Measurements from ENCODE around the gene MEIOB. TPM values are rescaled to one million over a fixed set of nuclear protein-coding genes. Genes with fewer than 3 reads are reported as not detected.
A peak's percentile ranks its signal among the peaks of the same experiment; 100 is the strongest.

The MEIOB gene
- total and polyA plus RNA-seq, 10 donors: not detected

DNA sequence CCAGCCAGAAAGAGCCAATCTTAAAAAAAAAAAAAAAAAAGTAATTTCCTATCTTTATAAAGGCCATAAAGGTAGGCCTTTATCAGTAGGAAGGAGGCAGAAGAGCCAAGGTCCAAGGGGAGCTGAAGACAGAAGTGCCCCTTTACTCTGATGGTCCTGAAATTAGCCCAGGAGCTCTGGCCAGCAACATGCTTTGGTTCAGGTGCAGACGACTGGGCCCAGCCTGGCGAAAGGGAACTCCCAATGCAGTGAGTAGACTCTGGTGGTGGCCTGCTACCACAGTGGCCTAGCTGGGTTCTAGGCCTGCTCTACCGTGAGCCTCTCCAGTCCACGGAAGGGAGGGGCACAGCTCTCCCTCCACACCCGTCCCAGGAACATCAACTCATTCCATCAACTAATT is 23.1 kb upstream of the MEIOB start:
- DNase-seq: no peak
- 82 to 100% (median 87%) methylated on average over 2 to 5 of the region's 5 CpGs for WGBS, 5 donors
- Histone ChIP-seq H3K36me3 (no peaks in the 10 kb centered on the region), H3K9me3 (no peaks in the 10 kb centered on the region), H3K4me3 (no peak overlapping the region), H3K27ac (no peak overlapping the region), H3K27me3 (replicated peaks in 1 of 7) (peaks cover 0 to 76% (median 0%) of the 10 kb centered on the region in 7 donors), H3K4me1 (no peaks in the 10 kb centered on the region)
- intact Hi-C loops (cut with DNase I; ENCODE audit: low total_unique reads): no loop called here
- no peak for TF ChIP-seq POLR2A (IDR thresholded peaks at IDR 0.05)
- TF ChIP-seq, protein P1, sequence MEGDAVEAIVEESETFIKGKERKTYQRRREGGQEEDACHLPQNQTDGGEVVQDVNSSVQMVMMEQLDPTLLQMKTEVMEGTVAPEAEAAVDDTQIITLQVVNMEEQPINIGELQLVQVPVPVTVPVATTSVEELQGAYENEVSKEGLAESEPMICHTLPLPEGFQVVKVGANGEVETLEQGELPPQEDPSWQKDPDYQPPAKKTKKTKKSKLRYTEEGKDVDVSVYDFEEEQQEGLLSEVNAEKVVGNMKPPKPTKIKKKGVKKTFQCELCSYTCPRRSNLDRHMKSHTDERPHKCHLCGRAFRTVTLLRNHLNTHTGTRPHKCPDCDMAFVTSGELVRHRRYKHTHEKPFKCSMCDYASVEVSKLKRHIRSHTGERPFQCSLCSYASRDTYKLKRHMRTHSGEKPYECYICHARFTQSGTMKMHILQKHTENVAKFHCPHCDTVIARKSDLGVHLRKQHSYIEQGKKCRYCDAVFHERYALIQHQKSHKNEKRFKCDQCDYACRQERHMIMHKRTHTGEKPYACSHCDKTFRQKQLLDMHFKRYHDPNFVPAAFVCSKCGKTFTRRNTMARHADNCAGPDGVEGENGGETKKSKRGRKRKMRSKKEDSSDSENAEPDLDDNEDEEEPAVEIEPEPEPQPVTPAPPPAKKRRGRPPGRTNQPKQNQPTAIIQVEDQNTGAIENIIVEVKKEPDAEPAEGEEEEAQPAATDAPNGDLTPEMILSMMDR (IDR thresholded peaks at IDR 0.05 in 8 of 11, conservative IDR thresholded peaks at IDR 0.05 in 3 of 11): no peak
- TF ChIP-seq POLR2AphosphoS5 (IDR thresholded peaks at IDR 0.05): no peak

DNA sequence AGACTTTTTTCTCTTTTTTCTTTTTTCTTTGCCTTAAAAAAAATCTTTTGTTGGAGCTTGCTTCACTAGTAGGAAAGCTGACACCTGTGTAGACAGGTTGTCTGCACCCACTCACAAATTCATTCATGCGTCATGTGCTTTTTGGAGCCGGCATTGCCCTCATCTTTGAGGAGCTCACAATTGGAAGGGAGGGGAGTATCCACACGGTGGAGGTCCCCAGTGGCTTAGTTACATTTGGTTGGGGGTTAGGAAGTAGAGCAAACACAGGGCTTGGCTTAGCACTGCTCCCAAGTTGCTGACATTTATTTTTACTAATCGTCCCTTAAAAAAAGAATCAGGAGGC is 18.7 kb upstream of the MEIOB start:
- DNase-seq: no peak
- Histone ChIP-seq H3K4me1 (no peaks in the 10 kb centered on the region), H3K27me3 (replicated peaks in 1 of 7) (peaks cover 0 to 57% (median 0%) of the 10 kb centered on the region in 7 donors), H3K27ac (no peak overlapping the region), H3K4me3 (no peak overlapping the region), H3K9me3 (no peaks in the 10 kb centered on the region), H3K36me3 (no peaks in the 10 kb centered on the region)
- TF ChIP-seq POLR2A (IDR thresholded peaks at IDR 0.05) (no peak), POLR2AphosphoS5 (IDR thresholded peaks at IDR 0.05) (no peak)
- TF ChIP-seq, protein P1 (IDR thresholded peaks at IDR 0.05 in 8 of 11, conservative IDR thresholded peaks at IDR 0.05 in 3 of 11): no peak
- 38 to 59% (median 51%) methylated on average over 4 of the region's 4 CpGs for WGBS, 5 donors
- intact Hi-C loops (cut with DNase I; ENCODE audit: low total_unique reads): no loop called here

DNA sequence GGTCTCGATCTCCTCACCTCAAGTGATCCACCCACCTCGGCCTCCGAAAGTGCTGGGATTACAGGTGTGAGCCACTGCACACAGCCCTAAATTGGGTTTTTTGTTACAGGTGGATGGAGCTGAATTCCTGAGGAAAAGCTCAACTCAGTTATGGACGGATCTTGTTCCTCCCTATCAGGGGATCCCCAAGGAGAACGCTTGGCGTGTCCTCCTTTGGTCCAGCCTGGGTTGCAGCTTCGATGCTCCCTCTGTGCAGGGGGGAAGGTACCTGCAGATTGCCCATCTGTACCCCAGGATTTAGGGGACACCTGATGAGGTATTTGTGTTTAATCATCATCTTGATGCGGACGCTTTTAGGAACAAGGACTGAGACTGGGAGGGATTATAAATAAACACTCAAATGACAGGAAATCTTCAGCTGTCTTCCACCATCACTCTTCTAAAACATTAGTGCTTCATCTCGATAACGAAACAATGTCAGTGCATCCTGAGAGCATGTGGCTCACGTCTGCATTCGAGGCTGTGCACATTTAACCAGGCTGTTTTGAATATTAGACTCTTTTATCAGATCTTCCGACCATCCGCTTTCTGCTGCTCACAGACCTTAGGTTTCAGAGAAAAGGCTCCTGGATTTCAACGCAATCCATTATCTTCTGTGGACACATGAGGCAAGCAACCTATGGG is 18.2 kb upstream of the MEIOB start:
- DNase-seq: no peak

DNA sequence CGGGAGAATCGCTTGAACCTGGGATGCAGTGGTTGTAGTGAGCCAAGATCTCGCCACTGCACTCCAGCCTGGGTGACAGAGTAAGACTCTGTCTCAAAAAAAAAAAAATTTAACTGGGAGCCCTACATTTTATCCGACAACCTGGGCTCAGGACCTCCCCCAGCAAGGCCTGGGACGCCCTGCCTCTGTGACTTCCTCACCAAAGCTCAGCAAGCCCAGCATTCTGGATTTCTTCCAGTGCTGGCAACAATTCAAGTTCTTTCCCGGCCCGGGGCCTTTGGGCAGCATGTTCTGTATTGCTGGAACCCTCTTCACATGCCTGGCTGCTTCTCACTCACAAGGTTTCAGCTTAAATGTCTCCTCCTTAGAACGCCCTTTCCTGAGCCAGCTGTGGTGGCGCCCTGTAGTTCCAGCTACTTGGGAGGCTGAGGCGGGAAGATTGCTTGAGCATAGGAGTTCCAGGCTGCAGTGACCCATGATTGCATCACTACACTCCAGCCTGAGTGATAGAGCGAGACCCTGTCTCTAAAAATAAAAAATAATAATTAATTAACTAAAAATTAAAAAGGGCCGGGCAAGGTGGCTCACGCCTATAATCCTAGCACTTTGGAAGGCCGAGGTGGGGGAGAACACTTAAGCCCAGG is 15.9 kb upstream of the MEIOB start:
- DNase-seq: peak; percentile 20

More for the DNA sequence above, 18.2 kb upstream of the MEIOB start:
- Histone ChIP-seq H3K27ac (no peak overlapping the region), H3K36me3 (no peaks in the 10 kb centered on the region), H3K27me3 (replicated peaks in 1 of 7) (peaks cover 0 to 62% (median 0%) of the 10 kb centered on the region in 7 donors), H3K9me3 (no peaks in the 10 kb centered on the region), H3K4me1 (no peaks in the 10 kb centered on the region), H3K4me3 (no peak overlapping the region)
- WGBS, 5 donors: 60 to 73% (median 66%) methylated on average over 16 of the region's 16 CpGs
- TF ChIP-seq POLR2AphosphoS5 (IDR thresholded peaks at IDR 0.05) (no peak), POLR2A (IDR thresholded peaks at IDR 0.05) (no peak)
- TF ChIP-seq, protein P1 (IDR thresholded peaks at IDR 0.05 in 8 of 11, conservative IDR thresholded peaks at IDR 0.05 in 3 of 11): no peak
- intact Hi-C loops (cut with DNase I; ENCODE audit: low total_unique reads): no loop called here

More for the DNA sequence above, 15.9 kb upstream of the MEIOB start:
- 80 to 88% (median 84%) methylated on average over 14 of the region's 14 CpGs for WGBS, 5 donors
- no peaks in the 10 kb centered on the region for H3K36me3 ChIP-seq
- no peaks in the 10 kb centered on the region for H3K9me3 ChIP-seq
- H3K27ac ChIP-seq: no peak overlapping the region
- H3K27me3 ChIP-seq (replicated peaks in 1 of 7): peaks cover 0 to 70% (median 0%) of the 10 kb centered on the region in 7 donors
- H3K4me1 ChIP-seq: no peaks in the 10 kb centered on the region
- intact Hi-C loops (cut with DNase I; ENCODE audit: low total_unique reads): no loop called here
- H3K4me3 ChIP-seq: no peak overlapping the region
- TF ChIP-seq POLR2AphosphoS5 (IDR thresholded peaks at IDR 0.05): no peak
